Ishikawa (cell line): ENCODE measurements around the gene GPX7.

Experiments used
- CEBPB ChIP-seq: IDR thresholded peaks from 2 replicates; pipeline ENCODE4 v1.6.1; 2012
- CREB1 ChIP-seq: IDR thresholded peaks from 2 replicates; pipeline ENCODE4 v1.6.1; 2012; ENCODE audit warnings: low read depth
- EGR1 ChIP-seq: IDR thresholded peaks from 2 replicates; pipeline ENCODE4 v1.6.1; 2012
- EP300 ChIP-seq: IDR thresholded peaks from 2 replicates; pipeline ENCODE4 v1.6.1; 2012; ENCODE audit warnings: borderline replicate concordance
- FOXM1 ChIP-seq: IDR thresholded peaks from 2 replicates; pipeline ENCODE4 v1.6.1; 2012; ENCODE audit warnings: low read depth, borderline replicate concordance
- MAX ChIP-seq: IDR thresholded peaks from 2 replicates; pipeline ENCODE4 v1.6.1; 2012
- NFIC ChIP-seq: IDR thresholded peaks from 2 replicates; pipeline ENCODE4 v1.6.1; 2012
- RAD21 ChIP-seq: IDR thresholded peaks from 2 replicates; pipeline ENCODE4 v1.6.1; 2012; ENCODE audit warnings: low read depth
- REST ChIP-seq: IDR thresholded peaks from 2 replicates; pipeline ENCODE4 v1.6.1; 2012; ENCODE audit warnings: low read depth, mild to moderate bottlenecking
- TAF1 ChIP-seq: IDR thresholded peaks from 2 replicates; pipeline ENCODE4 v1.6.1; 2012; ENCODE audit warnings: low read depth, mild to moderate bottlenecking
- TCF12 ChIP-seq: IDR thresholded peaks from 2 replicates; pipeline ENCODE4 v1.6.1; 2012; ENCODE audit warnings: low read depth
- TEAD4 ChIP-seq: IDR thresholded peaks from 2 replicates; pipeline ENCODE4 v1.6.1; 2012
- USF1 ChIP-seq: IDR thresholded peaks from 2 replicates; pipeline ENCODE4 v1.6.1; 2012
- YY1 ChIP-seq: IDR thresholded peaks from 2 replicates; pipeline ENCODE4 v1.6.1; 2012; ENCODE audit warnings: low read depth
- ZBTB7A ChIP-seq: IDR thresholded peaks from 2 replicates; pipeline ENCODE4 v1.6.1; 2012; ENCODE audit warnings: low read depth

The GPX7 gene

GRCh38 chr1:52641307-52641706, 39.1 kb downstream of the GPX7 start:
- TF ChIP-seq FOXM1, result no peak
- TF ChIP-seq TCF12, result no peak

- TF ChIP-seq TCF12, result no peak
Observed at GRCh38 chr1:52645261-52645660, 43.1 kb downstream of the GPX7 start.

- TF ChIP-seq EP300, result no peak
- TF ChIP-seq TAF1, result no peak
- TF ChIP-seq EGR1, result no peak
- TF ChIP-seq USF1, result no peak
- no peak for TF ChIP-seq CEBPB
- TF ChIP-seq NFIC, result no peak
- TF ChIP-seq RAD21, result no peak
- TF ChIP-seq ZBTB7A, result no peak
- TF ChIP-seq REST, result no peak
- TF ChIP-seq TCF12, result no peak
- no peak for TF ChIP-seq FOXM1
- TF ChIP-seq MAX, result no peak
Observed at GRCh38 chr1:52651904-52652303, 49.7 kb downstream of the GPX7 start.

- TF ChIP-seq REST (no peak), EP300 (no peak), ZBTB7A (no peak), NFIC (no peak), CEBPB (no peak), EGR1 (no peak), RAD21 (no peak), TCF12 (no peak), TAF1 (no peak), CREB1 (no peak), MAX (no peak), USF1 (no peak), YY1 (no peak), TEAD4 (no peak)
Observed at GRCh38 chr1:52653207-52653849, 51.2 kb downstream of the GPX7 start.

GRCh38 chr1:52654063-52654462, 51.9 kb downstream of the GPX7 start:
- TF ChIP-seq USF1, result no peak
- TF ChIP-seq FOXM1, result no peak
- no peak for TF ChIP-seq NFIC
- no peak for TF ChIP-seq CREB1
- TF ChIP-seq TAF1, result no peak
- TF ChIP-seq TCF12, result no peak

- TF ChIP-seq CREB1 (no peak), USF1 (no peak), REST (no peak), NFIC (no peak), TAF1 (no peak), CEBPB (no peak), TCF12 (no peak), EP300 (no peak), YY1 (no peak), ZBTB7A (no peak), FOXM1 (no peak), EGR1 (no peak)
Observed at GRCh38 chr1:52657702-52658101, 55.5 kb downstream of the GPX7 start.
